ENCODE measurements around the gene ACADM. TPM values are rescaled to one million over a fixed set of nuclear protein-coding genes. Genes with fewer than 3 reads are reported as not detected.

The ACADM gene
- polyA plus RNA-seq, 1 of the 3 experiments (the other 2 are of a cell fraction), result 18.6 TPM

- peak overlapping the region; percentile 37 for H3K9ac ChIP-seq
- H3K27me3 ChIP-seq (ENCODE audit: insufficient read depth), result no peaks in the 10 kb centered on the region
- 15% methylated on average over 1 of the region's 1 CpG for WGBS (ENCODE audit: low lambda C conversion rate)
- peaks cover 40% of the 10 kb centered on the region for H3F3A ChIP-seq (replicated peaks; ENCODE audit: insufficient read depth)
- peak overlapping the region; percentile 52 for H3K4me2 ChIP-seq
- peak overlapping the region; percentile 60; the same call in 1 of the 2 replicates for H2AFZ ChIP-seq (ENCODE audit: low read depth)
- H3K9me3 ChIP-seq, result no peaks in the 10 kb centered on the region
- H4K20me1 ChIP-seq (ENCODE audit: insufficient read depth), result no peaks in the 10 kb centered on the region
- TF ChIP-seq FOSL2 (IDR thresholded peaks at IDR 0.05; ENCODE audit: borderline replicate concordance, low read depth) (peak; percentile 93), TEAD4 (IDR thresholded peaks at IDR 0.05; ENCODE audit: borderline replicate concordance, insufficient read depth) (peak; percentile 39; the same call in 1 of the 2 replicates), TCF12 (IDR thresholded peaks at IDR 0.05) (peak; percentile 62), PBX3 (IDR thresholded peaks at IDR 0.05) (peak; percentile 43), JUND (IDR thresholded peaks at IDR 0.05) (peak; percentile 86), MAX (IDR thresholded peaks at IDR 0.05; ENCODE audit: low read depth) (0 out of 2 replicates have a peak, but pooled peaks have one; percentile 14), FOXM1 (IDR thresholded peaks at IDR 0.05; ENCODE audit: low read depth) (no peak), EP300 (IDR thresholded peaks at IDR 0.05; ENCODE audit: borderline replicate concordance in 1 of 2, low read depth in 1 of 2, low read length in 1 of 2) (peak in 1 of 2 experiments; percentile 53; a peak in 1 of 4 replicates), GATA2 (CRISPR knock-in tag; IDR thresholded peaks at IDR 0.05) (no peak), MEF2A (IDR thresholded peaks at IDR 0.05; ENCODE audit: borderline replicate concordance, low read depth) (peak; percentile 92), POLR2AphosphoS5 (IDR thresholded peaks at IDR 0.05; ENCODE audit: low read depth, low read length) (no peak; the same call in 1 of the 2 replicates), RFX5 (IDR thresholded peaks at IDR 0.05; ENCODE audit: low read length) (no peak), USF2 (IDR thresholded peaks at IDR 0.05; ENCODE audit: borderline replicate concordance, low read depth, low read length) (no peak)
- no peak overlapping the region; a peak in 1 of 4 replicates for H3K4me3 ChIP-seq (ENCODE audit: low read depth in 2 of 2, low read length in 1 of 2)
- peaks cover 12 to 27% of the 10 kb centered on the region in 2 experiments for H3K36me3 ChIP-seq (replicated peaks in 1 of 2; ENCODE audit: control insufficient read depth in 1 of 2, insufficient read depth in 2 of 2, low read length in 1 of 2)
- H3K4me1 ChIP-seq (ENCODE audit: control insufficient read depth in 1 of 2, insufficient read depth in 2 of 2, low read depth in 1 of 2, low read length in 1 of 2), result peaks cover 0 to 24% of the 10 kb centered on the region in 2 experiments; a peak in 2 of 4 replicates
- peak overlapping the region; percentile 75 to 91; a peak in 3 of 4 replicates for H3K27ac ChIP-seq (ENCODE audit: low read depth in 2 of 2, low read length in 1 of 2)
- no peaks in the 10 kb centered on the region for H3K79me2 ChIP-seq (ENCODE audit: insufficient read depth)
- ChIA-PET CTCF (no interaction called here), POLR2A (no interaction called here)
- no peaks in the 10 kb centered on the region for H3K9me2 ChIP-seq
- DNase-seq, result no peak
These were observed 41.3 kb downstream of the ACADM start for GRCh38 chr1:75765697-75766355.

GRCh38 chr1:75768016-75768415 is 43.5 kb downstream of the ACADM start:
- Histone ChIP-seq H3K9me2 (no peaks in the 10 kb centered on the region), H3K27ac (ENCODE audit: low read depth in 2 of 2, low read length in 1 of 2) (peak overlapping the region in 1 of 2 experiments; percentile 21; a peak in 1 of 4 replicates), H3K79me2 (ENCODE audit: insufficient read depth) (no peaks in the 10 kb centered on the region), H2AFZ (ENCODE audit: low read depth) (no peak overlapping the region), H4K20me1 (ENCODE audit: insufficient read depth) (no peaks in the 10 kb centered on the region), H3K4me1 (ENCODE audit: control insufficient read depth in 1 of 2, insufficient read depth in 2 of 2, low read depth in 1 of 2, low read length in 1 of 2) (peaks cover 0 to 24% of the 10 kb centered on the region in 2 experiments; a peak in 2 of 4 replicates), H3K36me3 (replicated peaks in 1 of 2; ENCODE audit: control insufficient read depth in 1 of 2, insufficient read depth in 2 of 2, low read length in 1 of 2) (peaks cover 2 to 9% of the 10 kb centered on the region in 2 experiments), H3K9me3 (no peaks in the 10 kb centered on the region), H3K9ac (no peak overlapping the region), H3K4me3 (ENCODE audit: low read depth in 2 of 2, low read length in 1 of 2) (no peak overlapping the region), H3K4me2 (no peak overlapping the region), H3F3A (replicated peaks; ENCODE audit: insufficient read depth) (peaks cover 26% of the 10 kb centered on the region), H3K27me3 (ENCODE audit: insufficient read depth) (no peaks in the 10 kb centered on the region)
- CTCF ChIA-PET, result no interaction called here
- WGBS (ENCODE audit: low lambda C conversion rate), result 100% methylated on average over 1 of the region's 1 CpG
- no peak for DNase-seq
- POLR2A ChIA-PET, result no interaction called here
- TF ChIP-seq CHD2 (IDR thresholded peaks at IDR 0.05; ENCODE audit: low read length, partially characterized antibody) (no peak), MAX (IDR thresholded peaks at IDR 0.05; ENCODE audit: low read depth) (no peak), FOXJ3 (CRISPR knock-in tag; IDR thresholded peaks at IDR 0.05) (no peak), REST (IDR thresholded peaks at IDR 0.05; ENCODE audit: low read depth, low read length) (no peak), JUND (IDR thresholded peaks at IDR 0.05) (no peak), GATA2 (CRISPR knock-in tag; IDR thresholded peaks at IDR 0.05) (no peak), EP300 (IDR thresholded peaks at IDR 0.05; ENCODE audit: borderline replicate concordance in 1 of 2, low read depth in 1 of 2, low read length in 1 of 2) (no peak), IRF3 (IDR thresholded peaks at IDR 0.05; ENCODE audit: low read depth, low read length) (no peak), SIN3A (IDR thresholded peaks at IDR 0.05; ENCODE audit: borderline replicate concordance, low read depth, low read length) (no peak), POLR2AphosphoS5 (IDR thresholded peaks at IDR 0.05; ENCODE audit: low read depth, low read length) (no peak), YY1 (IDR thresholded peaks at IDR 0.05; ENCODE audit: low read depth) (no peak), TCF12 (IDR thresholded peaks at IDR 0.05) (no peak)
